Gastroesophageal sphincter (tissue), 3 donors: Measurements from ENCODE around the gene MSN.

Experiments
- EP300 ChIP-seq: sonication (generic); formaldehyde crosslinking; IDR thresholded peaks from one replicate; pipeline ENCODE4 v1.6.1; 2017; ENCODE audit warnings: antibody characterized with exemption, mild to moderate bottlenecking
- POLR2AphosphoS5 ChIP-seq: sonication (generic); formaldehyde crosslinking; IDR thresholded peaks from one replicate; pipeline ENCODE4 v1.6.1; 2017; ENCODE audit warnings: antibody characterized with exemption
- TF ChIP-seq, protein P1 (sequence below), 4 experiments: fragments of 200-600 bp in 2 of 4; fragments of 450-650 bp in 2 of 4; sonication (generic) in 1 of 4; IDR thresholded peaks; one replicate each; pipeline ENCODE4 v1.5.1; 2017 to 2019; ENCODE audit warnings: antibody characterized with exemption in 4 of 4, mild to moderate bottlenecking in 2 of 4, moderate library complexity in 2 of 4

DNA sequence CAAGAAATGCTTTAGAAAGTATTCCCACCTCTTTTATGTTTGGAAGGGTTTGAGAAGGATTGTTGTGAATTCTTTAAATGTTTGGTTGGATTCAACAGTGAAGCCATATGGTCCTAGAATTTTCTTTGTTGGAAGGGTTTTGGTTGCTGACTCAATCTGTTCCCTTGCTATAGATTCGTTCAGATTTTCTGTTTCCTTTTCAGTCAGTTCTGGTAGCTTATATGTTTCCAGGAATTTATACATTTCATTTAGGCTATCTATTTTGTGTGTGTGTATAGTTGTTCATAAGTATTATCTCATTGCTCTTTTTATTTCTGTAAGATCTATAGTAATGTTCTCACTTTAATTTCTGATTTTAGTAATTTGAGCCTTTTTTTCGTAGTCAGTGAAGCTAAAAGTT lies 114.4 kb downstream of the MSN start:
- TF ChIP-seq, protein P1, sequence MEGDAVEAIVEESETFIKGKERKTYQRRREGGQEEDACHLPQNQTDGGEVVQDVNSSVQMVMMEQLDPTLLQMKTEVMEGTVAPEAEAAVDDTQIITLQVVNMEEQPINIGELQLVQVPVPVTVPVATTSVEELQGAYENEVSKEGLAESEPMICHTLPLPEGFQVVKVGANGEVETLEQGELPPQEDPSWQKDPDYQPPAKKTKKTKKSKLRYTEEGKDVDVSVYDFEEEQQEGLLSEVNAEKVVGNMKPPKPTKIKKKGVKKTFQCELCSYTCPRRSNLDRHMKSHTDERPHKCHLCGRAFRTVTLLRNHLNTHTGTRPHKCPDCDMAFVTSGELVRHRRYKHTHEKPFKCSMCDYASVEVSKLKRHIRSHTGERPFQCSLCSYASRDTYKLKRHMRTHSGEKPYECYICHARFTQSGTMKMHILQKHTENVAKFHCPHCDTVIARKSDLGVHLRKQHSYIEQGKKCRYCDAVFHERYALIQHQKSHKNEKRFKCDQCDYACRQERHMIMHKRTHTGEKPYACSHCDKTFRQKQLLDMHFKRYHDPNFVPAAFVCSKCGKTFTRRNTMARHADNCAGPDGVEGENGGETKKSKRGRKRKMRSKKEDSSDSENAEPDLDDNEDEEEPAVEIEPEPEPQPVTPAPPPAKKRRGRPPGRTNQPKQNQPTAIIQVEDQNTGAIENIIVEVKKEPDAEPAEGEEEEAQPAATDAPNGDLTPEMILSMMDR (IDR thresholded peaks at IDR 0.05), result no peak
- TF ChIP-seq POLR2AphosphoS5, result no peak
- TF ChIP-seq EP300, result no peak
